Measurements from ENCODE around the gene TEP1.
"Not testable (repeated sequence)": the region's sequence is repeated elsewhere in the genome, so short reads cannot be mapped to it uniquely, and the experiment has no call there.

Gene TEP1

GRCh38 chr14:20377171-20377570, 36.1 kb downstream of the TEP1 start:
- H3K27ac ChIP-seq: no peak overlapping the region
- TF ChIP-seq CTCF (conservative IDR thresholded peaks at IDR 0.05): no peak
- no peak for TF ChIP-seq ZFX (IDR thresholded peaks at IDR 0.05)

GRCh38 chr14:20376071-20376588, 37.2 kb downstream of the TEP1 start:
- H3K27ac ChIP-seq: no peak overlapping the region
- TF ChIP-seq ZFX (IDR thresholded peaks at IDR 0.05) (no peak), CTCF (conservative IDR thresholded peaks at IDR 0.05) (no peak)

- no peak overlapping the region for H3K27ac ChIP-seq
- TF ChIP-seq CTCF (conservative IDR thresholded peaks at IDR 0.05): no peak
- TF ChIP-seq ZFX (IDR thresholded peaks at IDR 0.05): no peak
Measured at GRCh38 chr14:20375471-20375870, 37.8 kb downstream of the TEP1 start.

- TF ChIP-seq CTCF (conservative IDR thresholded peaks at IDR 0.05) (no peak), ZFX (IDR thresholded peaks at IDR 0.05) (no peak)
- H3K27ac ChIP-seq: no peak overlapping the region
Measured at GRCh38 chr14:20372796-20373195, 40.5 kb downstream of the TEP1 start.

- H3K27ac ChIP-seq: no peak overlapping the region
- TF ChIP-seq CTCF (conservative IDR thresholded peaks at IDR 0.05): no peak
- no peak for TF ChIP-seq ZFX (IDR thresholded peaks at IDR 0.05)
Measured at GRCh38 chr14:20365928-20366327, 47.4 kb downstream of the TEP1 start.

- H3K27ac ChIP-seq: not testable (repeated sequence)
Measured at GRCh38 chr14:20358474-20358873, 54.8 kb downstream of the TEP1 start.

GRCh38 chr14:20356422-20356821, 56.9 kb downstream of the TEP1 start:
- TF ChIP-seq CTCF (conservative IDR thresholded peaks at IDR 0.05) (no peak), ZFX (IDR thresholded peaks at IDR 0.05) (no peak)
- no peak overlapping the region for H3K27ac ChIP-seq

- TF ChIP-seq ZFX (IDR thresholded peaks at IDR 0.05): no peak
- no peak; the same call in 1 of the 2 replicates for TF ChIP-seq CTCF (conservative IDR thresholded peaks at IDR 0.05)
Measured at GRCh38 chr14:20350860-20351259, 62.4 kb downstream of the TEP1 start.

More at GRCh38 chr14:20350860-20351259, 62.4 kb downstream of the TEP1 start:
- no peak overlapping the region for H3K27ac ChIP-seq

All from C4-2B (cell line).